Panc1 (cell line): ENCODE results near the gene MINDY4B.

Experiments used
- POLR2AphosphoS5 ChIP-seq: IDR thresholded peaks from 2 replicates; pipeline ENCODE4 v1.6.1; 2012; ENCODE audit warnings: mild to moderate bottlenecking, low read depth, low read length, moderate library complexity
- TF ChIP-seq, protein P1 (sequence below): fragments of 450-650 bp; IDR thresholded peaks from 2 replicates; pipeline ENCODE4 v1.5.1; 2017; ENCODE audit warnings: mild to moderate bottlenecking
- TF ChIP-seq, protein P2 (sequence below), 2 experiments: IDR thresholded peaks; 2 replicates each; pipeline ENCODE4 v1.6.1; 2011 to 2012; ENCODE audit warnings: low read depth in 2 of 2, control low read depth in 1 of 2, low read length in 1 of 2, mild to moderate bottlenecking in 1 of 2, moderate library complexity in 1 of 2; ENCODE audit not compliant: insufficient read depth in 1 of 2

DNA sequence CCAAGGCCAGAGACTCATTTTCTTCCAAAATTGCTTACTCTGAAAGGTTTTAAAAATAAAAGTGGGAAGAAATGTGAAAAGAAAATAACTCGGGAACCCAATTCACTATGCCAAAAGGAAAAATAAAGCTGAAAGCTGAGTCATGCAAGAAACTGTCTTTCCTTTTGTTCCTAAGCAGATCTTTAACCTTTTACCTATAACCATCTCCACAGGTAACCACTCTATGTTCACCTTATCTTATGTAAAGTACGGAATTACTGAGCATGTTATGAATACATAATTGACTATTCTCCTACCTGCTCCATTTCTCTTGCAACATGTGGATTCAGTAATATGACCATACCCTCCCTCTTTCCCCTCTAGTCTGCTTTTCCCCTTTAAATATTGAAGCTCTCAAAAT lies 62.0 kb downstream of the MINDY4B start:
- TF ChIP-seq POLR2AphosphoS5, result no peak
- TF ChIP-seq, protein P1, sequence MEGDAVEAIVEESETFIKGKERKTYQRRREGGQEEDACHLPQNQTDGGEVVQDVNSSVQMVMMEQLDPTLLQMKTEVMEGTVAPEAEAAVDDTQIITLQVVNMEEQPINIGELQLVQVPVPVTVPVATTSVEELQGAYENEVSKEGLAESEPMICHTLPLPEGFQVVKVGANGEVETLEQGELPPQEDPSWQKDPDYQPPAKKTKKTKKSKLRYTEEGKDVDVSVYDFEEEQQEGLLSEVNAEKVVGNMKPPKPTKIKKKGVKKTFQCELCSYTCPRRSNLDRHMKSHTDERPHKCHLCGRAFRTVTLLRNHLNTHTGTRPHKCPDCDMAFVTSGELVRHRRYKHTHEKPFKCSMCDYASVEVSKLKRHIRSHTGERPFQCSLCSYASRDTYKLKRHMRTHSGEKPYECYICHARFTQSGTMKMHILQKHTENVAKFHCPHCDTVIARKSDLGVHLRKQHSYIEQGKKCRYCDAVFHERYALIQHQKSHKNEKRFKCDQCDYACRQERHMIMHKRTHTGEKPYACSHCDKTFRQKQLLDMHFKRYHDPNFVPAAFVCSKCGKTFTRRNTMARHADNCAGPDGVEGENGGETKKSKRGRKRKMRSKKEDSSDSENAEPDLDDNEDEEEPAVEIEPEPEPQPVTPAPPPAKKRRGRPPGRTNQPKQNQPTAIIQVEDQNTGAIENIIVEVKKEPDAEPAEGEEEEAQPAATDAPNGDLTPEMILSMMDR, result no peak
- TF ChIP-seq, protein P2, sequence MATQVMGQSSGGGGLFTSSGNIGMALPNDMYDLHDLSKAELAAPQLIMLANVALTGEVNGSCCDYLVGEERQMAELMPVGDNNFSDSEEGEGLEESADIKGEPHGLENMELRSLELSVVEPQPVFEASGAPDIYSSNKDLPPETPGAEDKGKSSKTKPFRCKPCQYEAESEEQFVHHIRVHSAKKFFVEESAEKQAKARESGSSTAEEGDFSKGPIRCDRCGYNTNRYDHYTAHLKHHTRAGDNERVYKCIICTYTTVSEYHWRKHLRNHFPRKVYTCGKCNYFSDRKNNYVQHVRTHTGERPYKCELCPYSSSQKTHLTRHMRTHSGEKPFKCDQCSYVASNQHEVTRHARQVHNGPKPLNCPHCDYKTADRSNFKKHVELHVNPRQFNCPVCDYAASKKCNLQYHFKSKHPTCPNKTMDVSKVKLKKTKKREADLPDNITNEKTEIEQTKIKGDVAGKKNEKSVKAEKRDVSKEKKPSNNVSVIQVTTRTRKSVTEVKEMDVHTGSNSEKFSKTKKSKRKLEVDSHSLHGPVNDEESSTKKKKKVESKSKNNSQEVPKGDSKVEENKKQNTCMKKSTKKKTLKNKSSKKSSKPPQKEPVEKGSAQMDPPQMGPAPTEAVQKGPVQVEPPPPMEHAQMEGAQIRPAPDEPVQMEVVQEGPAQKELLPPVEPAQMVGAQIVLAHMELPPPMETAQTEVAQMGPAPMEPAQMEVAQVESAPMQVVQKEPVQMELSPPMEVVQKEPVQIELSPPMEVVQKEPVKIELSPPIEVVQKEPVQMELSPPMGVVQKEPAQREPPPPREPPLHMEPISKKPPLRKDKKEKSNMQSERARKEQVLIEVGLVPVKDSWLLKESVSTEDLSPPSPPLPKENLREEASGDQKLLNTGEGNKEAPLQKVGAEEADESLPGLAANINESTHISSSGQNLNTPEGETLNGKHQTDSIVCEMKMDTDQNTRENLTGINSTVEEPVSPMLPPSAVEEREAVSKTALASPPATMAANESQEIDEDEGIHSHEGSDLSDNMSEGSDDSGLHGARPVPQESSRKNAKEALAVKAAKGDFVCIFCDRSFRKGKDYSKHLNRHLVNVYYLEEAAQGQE (IDR thresholded peaks at IDR 0.05; ENCODE audit: insufficient read depth in 1 of 2, low read depth in 2 of 2, low read length in 1 of 2), result no peak
